H1 (cell line): Measurements from ENCODE around the gene XCL1. TPM values are rescaled to one million over a fixed set of nuclear protein-coding genes. Genes with fewer than 3 reads are reported as not detected.
A peak's percentile ranks its signal among the peaks of the same experiment; 100 is the strongest.

Source experiments
- CTCF ChIA-PET: fragments of 300-600 bp; sonication (Branson Sonifier 250); formaldehyde crosslinking; loops from one replicate; lab custom pipeline; 2021; ENCODE audit not compliant: partially characterized antibody; lab: Charles Lee
- POLR2A ChIA-PET: fragments of 300-600 bp; sonication (Branson Sonifier 250); formaldehyde crosslinking; loops from one replicate; lab custom pipeline; 2021; ENCODE audit warnings: inconsistent platforms; ENCODE audit not compliant: partially characterized antibody; lab: Charles Lee
- DNase-seq, 2 experiments: peaks; one replicate each; pipeline versions ENCODE4 v3.0.0 to v3.0.0-alpha.2; 2010 to 2022; ENCODE audit warnings: low spot score in 2 of 2, low read depth in 1 of 2, mixed read lengths in 1 of 2
- FAIRE-seq: peaks from 2 replicates; lab custom pipeline; 2011; peaks lifted over from hg19 to GRCh38; lab: Jason Lieb, UNC
- H2AFZ ChIP-seq: 2 replicates; pipeline ENCODE4 v1.8.1; 2012; ENCODE audit warnings: low read length, inconsistent platforms
- H2AK5ac ChIP-seq: 2 replicates; pipeline ENCODE4 v1.6.1; 2013; ENCODE audit warnings: low read depth, low read length
- H2BK120ac ChIP-seq: replicated peaks from 2 replicates; pipeline ENCODE3; 2013; ENCODE audit warnings: low read depth, low read length, inconsistent platforms
- H2BK12ac ChIP-seq: 2 replicates; pipeline ENCODE4 v1.6.1; 2013; ENCODE audit warnings: low read depth, low read length
- H2BK15ac ChIP-seq: 2 replicates; pipeline ENCODE4 v1.6.1; 2013; ENCODE audit warnings: low read length
- H2BK20ac ChIP-seq: 2 replicates; pipeline ENCODE4 v1.6.1; 2013; ENCODE audit warnings: low read length
- H2BK5ac ChIP-seq: 2 replicates; pipeline ENCODE4 v1.6.1; 2013; ENCODE audit warnings: low read depth, low read length
- H3K14ac ChIP-seq: 2 replicates; pipeline ENCODE4 v1.6.1; 2013; ENCODE audit warnings: inconsistent platforms; ENCODE audit not compliant: insufficient read length
- H3K18ac ChIP-seq: 2 replicates; pipeline ENCODE4 v1.6.1; 2013; ENCODE audit warnings: low read length; ENCODE audit errors: extremely low read depth
- H3K23ac ChIP-seq: 2 replicates; pipeline ENCODE4 v1.6.1; 2013; ENCODE audit warnings: inconsistent platforms; ENCODE audit not compliant: insufficient read length
- H3K23me2 ChIP-seq: 2 replicates; pipeline ENCODE4 v1.6.1; 2013; ENCODE audit warnings: low read depth, low read length
- H3K27ac ChIP-seq: 2 replicates; pipeline ENCODE4 v1.6.1; 2011; ENCODE audit warnings: low read depth, low read length, inconsistent platforms
- H3K27me3 ChIP-seq, 4 experiments: replicated peaks in 1 of 4; 1 replicate in 1 of 4; 2 replicates in 3 of 4; pipeline versions ENCODE4 v1.6.1 to v1.8.1; 2011 to 2013; ENCODE audit warnings: low read length in 3 of 4, mild to moderate bottlenecking in 3 of 4, inconsistent platforms in 2 of 4, mixed read lengths in 2 of 4, moderate library complexity in 1 of 4; ENCODE audit not compliant: control insufficient read depth in 3 of 4, insufficient read depth in 3 of 4; ENCODE audit errors: extremely low read depth in 1 of 4
- H3K36me3 ChIP-seq, 4 experiments: 2 replicates each; pipeline versions ENCODE4 v1.6.1 to v1.8.1; 2011 to 2013; ENCODE audit warnings: mild to moderate bottlenecking in 4 of 4, low read length in 3 of 4, moderate library complexity in 2 of 4, control low read depth in 1 of 4, inconsistent platforms in 1 of 4; ENCODE audit not compliant: insufficient read depth in 4 of 4, control insufficient read depth in 2 of 4
- H3K4ac ChIP-seq: replicated peaks from 2 replicates; pipeline ENCODE3; 2013; ENCODE audit warnings: low read length, low read depth, mixed read lengths, inconsistent platforms; ENCODE audit not compliant: insufficient read length
- H3K4me1 ChIP-seq, 4 experiments: replicated peaks in 1 of 4; 1 replicate in 1 of 4; 2 replicates in 3 of 4; pipeline versions ENCODE4 v1.6.1 to v1.8.1; 2011 to 2013; ENCODE audit warnings: low read length in 3 of 4, inconsistent platforms in 2 of 4, mixed read lengths in 1 of 4; ENCODE audit not compliant: insufficient read depth in 4 of 4, control insufficient read depth in 3 of 4
- H3K4me2 ChIP-seq, 2 experiments: 2 replicates each; pipeline versions ENCODE4 v1.6.1 to v1.8.1; 2011 to 2013; ENCODE audit warnings: low read depth in 2 of 2, low read length in 2 of 2, control low read depth in 1 of 2, inconsistent platforms in 1 of 2, mild to moderate bottlenecking in 1 of 2; ENCODE audit not compliant: insufficient read depth in 1 of 2
- H3K4me3 ChIP-seq, 4 experiments: fragments of 200-600, 300-600 bp in 1 of 4; sonication (generic), shearing (Covaris generic), sonication (Bioruptor Twin) in 1 of 4; 2 replicates each; pipeline versions ENCODE4 v1.5.1 to v1.8.1; 2011 to 2016; ENCODE audit warnings: low read length in 4 of 4, low read depth in 3 of 4, control low read depth in 2 of 4, inconsistent platforms in 2 of 4, mild to moderate bottlenecking in 2 of 4, mixed read lengths in 1 of 4, moderate library complexity in 1 of 4; ENCODE audit not compliant: insufficient read depth in 2 of 4; ENCODE audit errors: extremely low read depth in 1 of 4
- H3K56ac ChIP-seq: replicated peaks from 2 replicates; pipeline ENCODE3; 2013; ENCODE audit warnings: low read depth, mild to moderate bottlenecking, mixed read lengths, low read length, inconsistent platforms; ENCODE audit not compliant: insufficient read length
- H3K79me1 ChIP-seq: 2 replicates; pipeline ENCODE4 v1.6.1; 2013; ENCODE audit warnings: low read depth, low read length, control low read depth
- H3K79me2 ChIP-seq, 2 experiments: 2 replicates each; pipeline versions ENCODE4 v1.6.1 to v1.8.1; 2012 to 2013; ENCODE audit warnings: low read length in 2 of 2, mild to moderate bottlenecking in 2 of 2, inconsistent platforms in 1 of 2; ENCODE audit not compliant: insufficient read depth in 2 of 2, control insufficient read depth in 1 of 2
- H3K9ac ChIP-seq, 4 experiments: replicated peaks in 1 of 4; 1 replicate in 1 of 4; 2 replicates in 3 of 4; pipeline versions ENCODE4 v1.6.1 to v1.8.1; 2011 to 2013; ENCODE audit warnings: low read depth in 3 of 4, low read length in 3 of 4, control low read depth in 2 of 4, mild to moderate bottlenecking in 2 of 4, moderate library complexity in 2 of 4, inconsistent platforms in 1 of 4; ENCODE audit errors: extremely low read depth in 1 of 4
- H3K9me3 ChIP-seq, 2 experiments: 2 replicates each; pipeline versions ENCODE4 v1.6.1 to v1.8.1; 2012 to 2013; ENCODE audit warnings: mild to moderate bottlenecking in 2 of 2, moderate library complexity in 2 of 2, control low read depth in 1 of 2, inconsistent platforms in 1 of 2, low read depth in 1 of 2, low read length in 1 of 2, mixed read lengths in 1 of 2; ENCODE audit not compliant: insufficient read depth in 2 of 2
- H4K20me1 ChIP-seq, 2 experiments: replicated peaks in 1 of 2; 2 replicates each; pipeline versions ENCODE3 to v1.8.1; 2011 to 2013; ENCODE audit warnings: inconsistent platforms in 2 of 2, low read length in 2 of 2, mild to moderate bottlenecking in 1 of 2; ENCODE audit not compliant: insufficient read depth in 2 of 2, control insufficient read depth in 1 of 2
- H4K5ac ChIP-seq: 2 replicates; pipeline ENCODE4 v1.6.1; 2013; ENCODE audit warnings: low read length, low read depth, mixed read lengths, inconsistent platforms; ENCODE audit not compliant: insufficient read length
- H4K8ac ChIP-seq: 2 replicates; pipeline ENCODE4 v1.8.0; 2013; ENCODE audit warnings: mild to moderate bottlenecking, moderate library complexity, low read length, inconsistent platforms; ENCODE audit not compliant: insufficient read depth; ENCODE audit errors: extremely low read depth
- H4K91ac ChIP-seq: replicated peaks from 2 replicates; pipeline ENCODE3; 2013; ENCODE audit warnings: low read length, mixed read lengths, inconsistent platforms; ENCODE audit not compliant: insufficient read length
- RAD21 ChIP-seq, 2 experiments: IDR thresholded peaks in 1 of 2; conservative IDR thresholded peaks in 1 of 2; 2 replicates each; pipeline ENCODE4 v1.6.1; 2011; ENCODE audit warnings: low read depth in 2 of 2, low read length in 2 of 2, improper control_type of control experiment in 1 of 2, inconsistent platforms in 1 of 2, mild to moderate bottlenecking in 1 of 2, moderate library complexity in 1 of 2
- SIRT6 ChIP-seq: IDR thresholded peaks from one replicate; pipeline ENCODE4 v1.7.1; 2012; ENCODE audit warnings: low read length, inconsistent platforms
- WGBS, 2 experiments: shearing (Covaris generic) in 1 of 2; methylation state at CpG; one replicate each; pipeline versions ENCODE4 v1.1.6 to v1.1.7; 2013 to 2015; ENCODE audit warnings: low lambda C conversion rate in 2 of 2, mixed read lengths in 2 of 2, inconsistent platforms in 1 of 2, low coverage in 1 of 2, missing lambda C conversion rate in 1 of 2; ENCODE audit not compliant: insufficient replicate concordance in 2 of 2, insufficient coverage in 1 of 2, insufficient read length in 1 of 2; ENCODE audit errors: extremely low coverage in 1 of 2, missing lambda C conversion rate in 1 of 2; 5-methylcytosine and 5-hydroxymethylcytosine counted together
- polyA plus RNA-seq, 7 experiments: library from polyadenylated mRNA; depleted of rRNA in 3 of 7; stranded (reverse) in 5 of 7; unstranded in 2 of 7; fragments of >200 nt in 5 of 7; fragments of 200-250 nt in 2 of 7; gene quantifications; 1 replicate in 5 of 7; 2 replicates in 1 of 7; 4 replicates in 1 of 7; pipeline versions ENCODE4 v1.2.1 to v1.2.3, GENCODE V29; 2011 to 2013; ENCODE audit warnings: missing spikeins in 2 of 7, mixed read lengths in 2 of 7
- total RNA-seq: library from RNA; stranded (reverse); fragmentation: NEBNext Ultra II Directional; extraction: Animal tissue kit (Norgen Biotek cat#: 25700); gene quantifications from 2 replicates; pipeline ENCODE4 v1.2.1, GENCODE V29; 2021
- TF ChIP-seq, protein P1 (sequence below): IDR thresholded peaks from 2 replicates; pipeline ENCODE4 v1.6.1; 2011; ENCODE audit warnings: low read length, improper control_type of control experiment

Gene XCL1
- total and polyA plus RNA-seq, 2 of the 8 experiments (the other 6 are each of a cell fraction or from before 2014, with no cell fraction given) = 0.39 to 0.63 TPM

DNA sequence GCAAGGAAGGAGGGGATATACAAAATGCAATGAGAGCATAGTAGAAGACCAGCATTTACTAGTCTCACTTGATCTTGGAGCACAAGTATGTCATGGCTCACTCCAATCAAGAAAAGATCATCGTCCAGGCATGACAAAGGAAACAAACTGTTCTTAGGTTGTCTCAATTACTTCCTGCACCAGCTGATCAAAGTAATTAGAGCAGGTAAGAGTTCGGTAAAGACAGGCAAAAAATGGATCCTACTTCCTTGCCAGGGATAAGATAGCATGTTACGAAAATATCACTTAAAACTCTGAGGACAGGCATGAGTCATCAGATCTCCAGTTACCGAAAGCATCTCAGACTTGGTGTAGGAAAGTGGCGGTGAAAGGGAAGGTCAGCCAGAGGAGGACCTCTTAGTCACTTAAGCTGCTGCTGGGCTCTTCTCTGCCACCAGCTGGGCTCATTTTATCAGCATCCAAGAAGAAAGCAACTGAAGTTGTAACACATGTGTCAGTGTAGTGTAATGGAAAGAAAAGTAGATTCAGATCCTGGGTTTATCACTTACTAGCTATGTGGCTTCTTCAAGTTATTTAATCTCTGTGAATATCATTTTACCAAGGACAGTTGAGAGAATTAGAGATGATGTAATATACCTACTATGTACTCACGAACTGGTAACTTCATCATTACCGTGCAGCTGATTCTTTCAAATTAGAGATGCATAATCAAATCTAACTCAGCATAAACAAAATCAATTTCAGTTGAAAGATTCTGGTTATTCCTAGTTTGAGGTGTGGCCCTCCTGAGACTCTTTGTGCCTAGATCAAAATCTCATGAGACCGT lies 46.8 kb downstream of the XCL1 start:
- Histone ChIP-seq H4K5ac (no peak overlapping the region), H2AK5ac (no peak overlapping the region), H3K4me3 (no peak overlapping the region), H3K79me2 (no peaks in the 10 kb centered on the region), H3K14ac (no peak overlapping the region), H4K20me1 (no peaks in the 10 kb centered on the region), H3K79me1 (no peaks in the 10 kb centered on the region), H3K9ac (no peak overlapping the region), H3K23me2 (no peaks in the 10 kb centered on the region; the same call in 1 of the 2 replicates), H3K27me3 (no peaks in the 10 kb centered on the region; a peak in 1 of 7 replicates), H3K9me3 (no peaks in the 10 kb centered on the region), H3K18ac (no peak overlapping the region), H3K4me1 (no peaks in the 10 kb centered on the region), H2BK120ac (no peak overlapping the region), H2BK12ac (no peak overlapping the region), H2BK20ac (no peak overlapping the region), H3K23ac (no peak overlapping the region), H3K27ac (no peak overlapping the region), H2AFZ (0 out of 2 replicates have a peak overlapping the region, but pooled peaks have one; percentile 28), H3K4me2 (no peak overlapping the region), H4K8ac (no peak overlapping the region), H3K36me3 (no peaks in the 10 kb centered on the region), H3K4ac (no peak overlapping the region), H3K56ac (no peak overlapping the region), H2BK5ac (no peak overlapping the region), H2BK15ac (no peak overlapping the region), H4K91ac (no peak overlapping the region)
- ChIA-PET CTCF (interaction anchor here (2.6 to 3.3 kb wide), 2 partner anchors 14 to 20 kb away, joined by 10 read pairs; no protein-coding TSS in a partner anchor), POLR2A (interaction anchor here (1.5 kb wide), 1 partner anchor 10 kb away, joined by 3 read pairs; no protein-coding TSS in a partner anchor)
- FAIRE-seq = no peak
- DNase-seq = no peak
- 90% methylated on average over 8 of the region's 8 CpGs; no CpG with 5 or more reads in 1 of the 2 experiments for WGBS, 2 experiments
- TF ChIP-seq SIRT6 (no peak), RAD21 (IDR thresholded peaks at IDR 0.05 in 1 of 2, conservative IDR thresholded peaks at IDR 0.05 in 1 of 2; ENCODE audit: low read depth in 2 of 2, low read length in 2 of 2) (no peak)
- TF ChIP-seq, protein P1, sequence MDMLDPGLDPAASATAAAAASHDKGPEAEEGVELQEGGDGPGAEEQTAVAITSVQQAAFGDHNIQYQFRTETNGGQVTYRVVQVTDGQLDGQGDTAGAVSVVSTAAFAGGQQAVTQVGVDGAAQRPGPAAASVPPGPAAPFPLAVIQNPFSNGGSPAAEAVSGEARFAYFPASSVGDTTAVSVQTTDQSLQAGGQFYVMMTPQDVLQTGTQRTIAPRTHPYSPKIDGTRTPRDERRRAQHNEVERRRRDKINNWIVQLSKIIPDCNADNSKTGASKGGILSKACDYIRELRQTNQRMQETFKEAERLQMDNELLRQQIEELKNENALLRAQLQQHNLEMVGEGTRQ = no peak
